Endodermal cell (in vitro differentiated cells): Measurements from ENCODE around the gene PAXX. TPM values are rescaled to one million over a fixed set of nuclear protein-coding genes. Genes with fewer than 3 reads are reported as not detected.

Experiments used
- DNase-seq: peaks from one replicate; pipeline ENCODE4 v3.0.0-alpha.2; 2017
- H3K27ac ChIP-seq: 2 replicates; pipeline ENCODE4 v1.5.1; 2013; ENCODE audit warnings: mild to moderate bottlenecking, low read depth, low read length, moderate library complexity
- H3K27me3 ChIP-seq: 2 replicates; pipeline ENCODE4 v1.6.1; 2013; ENCODE audit warnings: mild to moderate bottlenecking, low read length, moderate library complexity; ENCODE audit not compliant: insufficient read depth, control insufficient read depth, poor library complexity, severe bottlenecking
- H3K36me3 ChIP-seq: 2 replicates; pipeline ENCODE4 v1.7.0; 2013; ENCODE audit warnings: mild to moderate bottlenecking, low read length, moderate library complexity; ENCODE audit not compliant: control insufficient read depth, insufficient read depth
- H3K4me1 ChIP-seq: one replicate; pipeline ENCODE4 v1.7.0; 2013; ENCODE audit warnings: low read length; ENCODE audit not compliant: control insufficient read depth, insufficient read depth
- H3K4me3 ChIP-seq: 2 replicates; pipeline ENCODE4 v1.5.1; 2013; ENCODE audit warnings: mild to moderate bottlenecking, low read length, moderate library complexity
- H3K9ac ChIP-seq: 2 replicates; pipeline ENCODE4 v1.6.1; 2013; ENCODE audit warnings: mild to moderate bottlenecking, low read length, moderate library complexity; ENCODE audit not compliant: poor library complexity, severe bottlenecking; ENCODE audit errors: extremely low read depth
- H3K9me3 ChIP-seq: 2 replicates; pipeline ENCODE4 v1.6.1; 2013; ENCODE audit warnings: mild to moderate bottlenecking, low read length, moderate library complexity; ENCODE audit not compliant: control insufficient read depth
- H3K27ac Mint-ChIP-seq: 2 replicates; pipeline ENCODE4 v1.8.0; 2020; ENCODE audit warnings: mixed read lengths
- H3K27me3 Mint-ChIP-seq: 2 replicates; pipeline ENCODE4 v1.8.0; 2021; ENCODE audit warnings: mild to moderate bottlenecking, mixed read lengths; ENCODE audit not compliant: insufficient read depth
- H3K36me3 Mint-ChIP-seq: 2 replicates; pipeline ENCODE4 v1.8.0; 2020; ENCODE audit warnings: low read depth, mixed read lengths
- H3K4me1 Mint-ChIP-seq: 2 replicates; pipeline ENCODE4 v1.8.0; 2020; ENCODE audit warnings: mixed read lengths
- H3K4me3 Mint-ChIP-seq: 2 replicates; pipeline ENCODE4 v1.8.0; 2020; ENCODE audit warnings: mild to moderate bottlenecking, moderate library complexity, mixed read lengths
- H3K9me3 Mint-ChIP-seq: 2 replicates; pipeline ENCODE4 v1.8.0; 2020; ENCODE audit warnings: mild to moderate bottlenecking, mixed read lengths
- CTCF ChIP-seq: fragments of 200-600 bp; sonication (generic); conservative IDR thresholded peaks from 2 replicates; pipeline ENCODE4 v1.5.0; 2021; ENCODE audit warnings: antibody characterized with exemption, mild to moderate bottlenecking
- WGBS, 2 experiments: methylation state at CpG; one replicate each; pipeline versions ENCODE4 v1.1.5 to v1.1.7; 2013; ENCODE audit warnings: missing lambda C conversion rate in 2 of 2, mixed read lengths in 1 of 2; ENCODE audit not compliant: insufficient coverage in 1 of 2, insufficient read length in 1 of 2; 5-methylcytosine and 5-hydroxymethylcytosine counted together
- total RNA-seq, 2 donors: library from RNA; stranded (reverse); fragmentation: NEBNext Ultra II Directional in 1 of 2; extraction: Animal tissue kit (Norgen Biotek cat#: 25700) in 1 of 2; gene quantifications; 2 replicates in 1 of 2; 3 replicates in 1 of 2; pipeline ENCODE4 v1.2.1, GENCODE V29; 2021

Gene PAXX
- total RNA-seq, 2 donors from 2014 or later, result 58.3 to 66.7 TPM

DNA sequence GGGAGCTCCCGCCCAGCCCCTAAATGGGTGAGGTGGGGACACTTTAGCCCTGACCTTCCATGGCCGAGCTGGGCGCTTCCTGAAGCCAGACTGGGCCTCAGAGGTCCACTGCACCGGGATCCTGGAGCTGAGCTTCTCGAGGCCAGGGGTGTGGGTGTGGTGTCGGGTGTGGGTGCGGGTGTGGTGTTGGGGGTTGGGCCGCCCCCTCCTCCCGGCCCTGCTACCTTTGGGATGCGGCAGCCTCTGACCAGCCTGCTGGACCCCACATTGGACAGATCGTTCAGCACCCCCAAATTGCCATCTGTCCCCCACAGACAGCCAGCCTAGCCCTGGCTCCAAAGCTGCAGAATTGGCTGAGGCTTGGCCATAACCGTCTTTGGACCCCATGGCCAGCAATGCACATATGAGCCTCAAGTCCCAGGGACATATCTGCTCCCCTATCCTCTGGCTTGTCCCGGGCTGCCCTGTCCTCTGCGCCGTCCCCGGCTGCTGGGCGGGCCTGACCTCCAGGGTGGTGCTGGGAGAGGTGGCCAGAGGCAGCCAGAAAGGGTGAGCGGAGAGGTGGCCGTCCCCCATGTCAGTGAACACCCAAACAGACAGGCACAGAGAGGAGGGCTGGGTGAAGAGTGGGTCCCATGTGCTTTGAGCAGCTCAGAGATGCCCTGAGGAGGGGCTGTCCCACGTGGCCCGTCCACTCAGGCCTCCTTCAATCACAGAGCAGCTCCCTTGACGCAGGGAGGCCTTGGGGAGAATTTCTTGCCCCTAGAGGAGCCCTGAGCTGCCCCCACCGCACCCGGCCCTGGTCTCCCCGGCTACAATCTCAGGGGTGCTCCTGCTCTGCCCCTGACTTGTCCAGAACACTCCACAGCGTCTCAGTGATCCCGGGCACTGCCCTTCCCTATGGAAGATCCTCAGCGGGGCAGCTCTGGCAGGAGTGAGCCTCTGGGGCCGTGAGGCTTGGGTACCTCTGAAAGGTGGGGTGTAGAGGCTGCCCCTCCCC is 18.3 kb upstream of the PAXX start:
- H3K4me3 ChIP-seq, result no peak overlapping the region
- no peaks in the 10 kb centered on the region for H3K9me3 ChIP-seq
- no peak for DNase-seq
- H3K4me1 ChIP-seq, result no peaks in the 10 kb centered on the region
- H3K4me1 Mint-ChIP-seq, result peaks cover 2% of the 10 kb centered on the region
- no peak overlapping the region for H3K9ac ChIP-seq
- H3K9me3 Mint-ChIP-seq, result no peaks in the 10 kb centered on the region
- H3K27ac ChIP-seq, result no peak overlapping the region
- peaks cover 6% of the 10 kb centered on the region for H3K27me3 ChIP-seq
- WGBS, 2 experiments, result 89 to 90% methylated on average over 14 to 29 of the region's 29 CpGs
- TF ChIP-seq CTCF, result no peak
- H3K36me3 Mint-ChIP-seq, result no peaks in the 10 kb centered on the region
- H3K36me3 ChIP-seq, result no peaks in the 10 kb centered on the region
- no peak overlapping the region for H3K27ac Mint-ChIP-seq
- peaks cover 2% of the 10 kb centered on the region for H3K27me3 Mint-ChIP-seq
- H3K4me3 Mint-ChIP-seq, result no peak overlapping the region

- peaks cover 2% of the 10 kb centered on the region for H3K27me3 Mint-ChIP-seq
- Histone ChIP-seq H3K4me1 (peaks cover 3% of the 10 kb centered on the region), H3K36me3 (no peaks in the 10 kb centered on the region), H3K27me3 (peaks cover 6% of the 10 kb centered on the region), H3K9ac (no peak overlapping the region), H3K4me3 (no peak overlapping the region), H3K27ac (no peak overlapping the region), H3K9me3 (no peaks in the 10 kb centered on the region)
- 86 to 88% methylated on average over 12 to 15 of the region's 15 CpGs for WGBS, 2 experiments
- peaks cover 2% of the 10 kb centered on the region for H3K4me1 Mint-ChIP-seq
- no peak overlapping the region for H3K4me3 Mint-ChIP-seq
- H3K36me3 Mint-ChIP-seq, result no peaks in the 10 kb centered on the region
- H3K9me3 Mint-ChIP-seq, result no peaks in the 10 kb centered on the region
- no peak for TF ChIP-seq CTCF
- no peak for DNase-seq
- H3K27ac Mint-ChIP-seq, result no peak overlapping the region
These were observed 17.2 kb upstream of the PAXX start for GRCh38 chr9:136974817-136975535.

- 85 to 86% methylated on average over 8 to 14 of the region's 14 CpGs for WGBS, 2 experiments
- peaks cover 3% of the 10 kb centered on the region for H3K4me1 ChIP-seq
- peak; percentile 79 for TF ChIP-seq CTCF
These were observed 16.6 kb upstream of the PAXX start for GRCh38 chr9:136975644-136976043.

More at GRCh38 chr9:136975644-136976043, 16.6 kb upstream of the PAXX start:
- no peaks in the 10 kb centered on the region for H3K36me3 ChIP-seq
- H3K9me3 ChIP-seq, result no peaks in the 10 kb centered on the region
- no peak overlapping the region for H3K27ac Mint-ChIP-seq
- peak; percentile 92 for DNase-seq
- H3K9me3 Mint-ChIP-seq, result no peaks in the 10 kb centered on the region
- H3K27me3 Mint-ChIP-seq, result peaks cover 2% of the 10 kb centered on the region
- H3K27me3 ChIP-seq, result peaks cover 6% of the 10 kb centered on the region
- no peak overlapping the region for H3K9ac ChIP-seq
- no peak overlapping the region for H3K4me3 ChIP-seq
- no peak overlapping the region for H3K27ac ChIP-seq
- no peak overlapping the region for H3K4me3 Mint-ChIP-seq
- H3K36me3 Mint-ChIP-seq, result no peaks in the 10 kb centered on the region
- peaks cover 8% of the 10 kb centered on the region for H3K4me1 Mint-ChIP-seq
